DMS53 (cell line): ENCODE results near the gene CCDC50.
A peak's percentile ranks its signal among the peaks of the same experiment; 100 is the strongest.

Experiments used
- DNase-seq: peaks from one replicate; lab custom pipeline; 2025; lab: John Stamatoyannopoulos, UW

CCDC50 gene

DNA sequence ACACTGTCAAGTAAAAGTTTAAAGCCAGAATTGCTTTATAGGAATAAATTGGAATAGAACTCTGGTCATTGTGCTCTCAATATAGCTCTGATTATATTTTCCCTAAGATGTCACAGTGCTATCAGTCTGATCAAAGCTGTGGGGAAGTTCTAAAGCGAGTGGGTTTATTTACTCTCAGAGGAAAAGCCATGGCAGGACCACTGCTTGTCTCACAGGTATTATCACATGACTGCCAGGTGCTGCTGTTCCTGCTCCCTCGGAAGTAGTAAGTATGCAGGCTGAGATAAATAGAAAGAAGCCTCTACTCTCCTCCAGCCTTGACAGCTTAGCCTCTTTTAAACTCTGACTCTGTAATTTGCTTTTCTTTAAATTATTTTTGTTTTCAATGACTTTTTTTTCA, 50.3 kb downstream of the CCDC50 start:
- DNase-seq: no peak

DNA sequence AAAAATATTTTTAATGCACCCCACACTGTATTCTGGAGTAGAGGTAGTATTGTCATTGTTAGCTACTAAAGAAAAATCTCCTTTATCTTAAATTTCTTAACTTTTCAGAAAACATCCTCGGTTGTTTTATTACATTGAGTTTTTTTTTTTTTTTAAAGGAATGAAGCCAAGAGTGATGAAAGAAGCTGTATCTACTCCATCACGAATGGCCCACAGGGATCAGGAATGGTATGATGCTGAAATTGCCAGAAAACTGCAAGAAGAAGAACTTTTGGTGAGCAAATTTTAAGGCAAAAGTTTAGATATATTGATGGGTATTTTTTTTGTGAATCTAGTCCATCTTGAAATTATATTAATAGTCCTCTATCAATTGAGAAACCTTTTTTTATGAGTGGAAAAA, 50.8 kb downstream of the CCDC50 start:
- DNase-seq: no peak

DNA sequence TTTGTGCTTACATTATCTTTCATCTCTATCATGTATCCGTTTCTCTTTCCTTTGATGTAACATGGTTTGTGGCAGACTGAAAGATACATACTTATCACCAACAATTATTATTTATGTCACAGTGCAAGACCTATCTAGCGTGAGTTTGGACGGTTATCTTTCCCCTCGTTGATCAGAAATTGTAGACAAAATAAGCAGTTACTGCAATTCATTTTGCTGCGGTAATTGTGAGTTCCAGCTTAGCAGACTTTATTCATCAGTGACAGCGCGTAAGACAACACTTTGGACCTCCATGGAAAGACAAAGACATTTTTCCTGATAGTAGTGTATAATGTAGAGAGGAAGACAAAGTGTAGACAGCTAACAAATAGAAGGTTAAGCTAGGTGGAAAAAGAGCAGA, 52.1 kb downstream of the CCDC50 start:
- DNase-seq: no peak

DNA sequence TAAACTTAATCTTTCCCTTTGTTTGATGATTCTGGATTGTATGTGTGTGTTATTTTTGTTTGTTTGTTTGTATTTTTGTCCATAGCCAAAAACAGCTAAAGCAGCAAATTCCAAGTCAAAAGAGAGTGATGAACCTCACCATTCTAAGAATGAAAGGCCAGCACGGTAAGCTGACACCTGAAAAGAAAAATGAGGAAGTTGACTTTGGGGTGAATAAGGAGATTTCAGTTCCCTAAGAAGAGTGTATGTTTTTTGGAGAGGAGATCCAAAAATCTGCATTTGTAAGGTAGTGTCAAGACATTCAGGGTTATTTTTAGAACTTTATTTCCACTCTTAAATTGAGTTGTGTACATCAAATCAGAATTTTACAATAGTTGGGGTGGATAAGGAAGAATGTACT, 53.5 kb downstream of the CCDC50 start:
- DNase-seq: no peak

DNA sequence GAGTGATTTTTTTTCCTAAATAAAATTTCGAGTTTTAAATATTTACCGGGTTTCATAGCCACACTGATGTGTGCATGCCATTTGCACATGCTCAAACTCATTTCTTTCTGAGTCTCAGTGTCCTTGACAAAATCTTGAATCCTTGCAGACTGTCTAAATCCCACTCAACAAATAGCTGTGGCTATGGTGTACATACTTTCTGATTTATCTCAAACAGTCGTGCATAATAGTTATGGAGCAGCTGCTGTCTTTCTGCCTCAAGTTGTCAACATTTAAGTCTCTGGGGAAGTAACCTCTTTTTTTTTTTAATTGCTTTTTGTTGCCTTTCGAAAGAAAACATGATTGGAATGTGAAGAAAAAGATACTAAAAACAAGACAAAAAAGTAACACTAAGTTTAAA, 53.9 kb downstream of the CCDC50 start:
- no peak for DNase-seq

DNA sequence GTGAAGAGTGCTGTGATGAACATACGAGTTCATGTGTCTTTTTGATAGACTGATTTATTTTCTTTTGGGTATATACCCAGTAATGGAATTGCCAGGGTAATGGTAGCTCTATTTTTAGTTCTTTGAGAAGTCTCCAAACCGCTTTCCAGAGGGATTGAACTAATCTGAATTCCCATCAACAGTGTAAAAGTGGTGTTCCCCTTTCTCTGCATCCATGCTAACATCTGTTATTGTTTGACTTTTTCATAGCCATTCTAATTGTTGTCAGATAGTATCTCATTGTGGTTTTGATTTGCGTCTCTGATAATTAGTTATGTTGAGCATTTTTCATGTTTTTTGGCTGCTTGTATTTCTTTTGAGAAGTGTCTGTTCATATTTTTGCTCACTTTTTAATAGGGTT, 55.9 kb downstream of the CCDC50 start:
- no peak for DNase-seq

DNA sequence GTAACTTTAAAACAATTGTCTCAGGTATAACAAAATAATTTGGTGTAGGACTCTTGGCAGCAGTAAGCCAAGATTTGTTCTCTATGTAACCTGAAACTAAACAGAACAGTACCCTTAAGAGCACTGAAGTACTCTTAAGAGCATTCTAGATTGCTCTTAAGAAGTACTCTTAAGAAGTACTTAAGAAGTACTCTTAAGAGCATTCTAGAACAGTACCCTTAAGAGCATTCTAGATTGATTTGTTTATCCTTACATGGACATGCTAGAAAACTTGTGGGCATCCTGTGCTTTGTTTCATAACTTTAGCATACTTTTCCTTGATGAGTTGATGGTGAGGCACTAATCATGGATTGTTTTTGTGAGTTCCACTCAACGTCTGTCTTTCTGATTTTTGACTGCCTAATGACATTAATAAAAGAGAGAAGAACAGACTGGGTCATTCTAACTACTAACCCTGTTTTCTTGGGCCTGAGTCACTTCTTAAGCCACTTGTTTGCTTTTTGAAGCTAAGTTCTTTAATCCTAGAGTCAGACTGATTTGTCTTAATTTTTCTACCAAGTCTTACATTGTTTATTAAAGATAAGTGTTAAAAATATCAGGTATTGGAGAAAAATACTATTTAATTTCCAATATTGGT, 58.4 kb downstream of the CCDC50 start:
- peak; percentile 1 for DNase-seq

DNA sequence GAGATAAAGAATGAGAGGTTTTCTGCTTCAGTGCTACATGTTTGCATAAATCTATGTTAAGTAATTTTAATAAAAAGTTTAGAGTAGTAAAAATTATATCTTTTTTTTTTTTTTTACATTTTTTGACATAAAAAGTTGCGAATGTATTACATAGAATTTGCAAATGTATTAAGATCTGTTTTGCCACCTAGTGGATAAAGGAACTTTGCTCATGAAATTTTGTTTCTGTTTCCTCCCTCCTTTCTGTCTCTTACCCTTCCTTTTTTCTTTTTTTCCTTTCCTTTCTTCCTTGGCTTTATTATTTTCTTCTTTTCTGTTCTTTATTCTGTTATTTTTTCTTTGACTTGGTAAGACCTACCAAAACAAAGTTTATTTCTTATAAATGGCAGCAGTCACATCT, 59.6 kb downstream of the CCDC50 start:
- no peak for DNase-seq

DNA sequence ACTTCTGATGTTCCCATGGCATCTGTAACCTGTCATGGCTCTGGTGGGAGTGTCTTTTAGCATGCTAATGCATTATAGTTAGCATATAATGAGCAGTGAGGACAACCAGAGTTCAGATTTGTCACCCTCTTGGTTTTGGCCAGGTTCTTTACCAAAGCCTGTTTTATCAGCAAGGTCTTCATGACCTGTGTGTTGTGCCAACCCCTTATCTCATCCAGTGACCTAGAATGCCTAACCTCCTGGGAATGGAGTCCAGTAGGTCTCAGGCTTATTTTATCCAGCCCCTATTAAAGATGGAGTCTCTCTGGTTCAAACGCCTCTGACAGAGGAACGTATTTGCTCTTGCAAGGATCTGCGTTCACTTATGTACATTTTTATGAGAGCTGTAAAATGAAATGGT, 61.4 kb downstream of the CCDC50 start:
- no peak for DNase-seq

DNA sequence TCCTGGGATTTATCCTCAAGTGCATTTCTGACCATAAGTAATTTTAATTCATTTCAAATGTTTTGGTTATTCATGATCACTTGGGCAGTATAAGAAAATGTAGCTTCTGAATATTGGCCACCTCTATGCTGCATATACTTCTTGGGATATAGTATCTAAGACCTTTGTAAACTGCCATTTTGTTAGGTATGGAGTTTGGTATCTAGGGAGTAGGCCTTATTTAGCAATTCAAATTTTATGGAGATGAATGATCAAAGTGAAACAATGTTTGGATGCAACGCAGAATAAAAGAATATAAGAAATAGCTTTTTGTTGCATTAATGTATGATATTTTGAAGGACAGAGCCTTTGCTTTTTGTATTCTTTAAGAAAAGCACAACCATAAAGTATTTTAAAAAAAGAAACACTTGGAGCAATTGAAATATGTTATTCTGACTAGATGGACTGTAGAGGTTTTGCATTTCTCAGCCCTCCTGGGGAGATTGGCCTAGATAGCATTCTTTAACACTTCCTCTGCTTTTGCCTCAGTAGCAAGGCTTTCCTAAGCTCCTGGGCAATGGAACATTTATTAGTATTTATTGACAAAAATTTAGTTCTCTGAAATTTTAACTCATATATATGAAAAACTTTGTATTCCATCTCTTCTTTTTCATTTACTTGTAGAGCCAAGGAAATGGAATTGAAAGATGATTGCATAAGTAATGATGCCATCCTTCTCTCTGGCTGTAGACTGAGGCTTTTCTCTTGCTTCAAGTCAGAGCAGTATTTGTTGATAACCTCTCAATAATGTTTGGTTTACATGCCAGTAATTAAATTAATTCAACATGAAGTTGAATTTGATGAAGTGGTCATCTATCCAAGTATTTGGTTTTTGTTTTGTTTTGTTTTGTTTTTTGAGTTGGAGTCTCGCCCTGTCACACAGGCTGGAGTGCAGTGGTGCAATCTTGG, 62.9 kb downstream of the CCDC50 start:
- DNase-seq: no peak

DNA sequence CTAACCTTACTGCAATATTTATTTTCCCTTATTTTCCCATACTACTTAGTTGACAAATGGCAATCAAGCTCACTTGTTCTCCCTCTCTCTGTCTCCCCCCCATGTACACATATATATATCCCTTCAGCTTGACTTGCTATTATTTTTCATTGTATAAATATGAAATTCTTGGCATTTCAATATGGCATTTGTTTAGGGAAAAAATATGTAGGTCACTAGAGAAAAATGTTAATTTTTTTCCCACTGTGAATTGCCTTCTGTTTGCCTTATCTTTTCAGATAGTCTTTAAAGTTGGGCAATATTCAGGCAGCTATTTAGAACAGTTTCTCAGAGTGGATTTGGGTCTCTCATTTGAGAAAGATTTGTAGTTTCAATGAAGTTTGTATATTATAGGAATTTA, 64.0 kb downstream of the CCDC50 start:
- no peak for DNase-seq

DNA sequence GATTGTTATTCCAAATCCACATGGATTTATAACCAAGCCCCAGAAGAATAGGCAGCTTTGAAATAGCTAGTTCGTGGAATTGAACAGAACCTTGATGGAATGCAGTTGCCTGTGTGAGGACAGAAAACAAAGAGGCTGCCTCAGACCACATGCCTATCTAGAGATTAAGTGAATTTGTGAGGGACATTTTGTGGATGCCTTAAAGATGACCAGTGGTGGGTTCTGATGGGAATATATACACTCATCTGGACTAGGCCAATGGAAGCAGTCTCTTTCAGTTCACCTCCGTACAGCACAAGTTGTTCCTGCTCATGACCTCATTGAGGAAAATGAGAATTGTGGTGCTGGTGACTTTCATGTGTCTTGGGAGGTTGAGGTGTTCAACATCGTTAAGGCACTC, 68.6 kb downstream of the CCDC50 start:
- no peak for DNase-seq

DNA sequence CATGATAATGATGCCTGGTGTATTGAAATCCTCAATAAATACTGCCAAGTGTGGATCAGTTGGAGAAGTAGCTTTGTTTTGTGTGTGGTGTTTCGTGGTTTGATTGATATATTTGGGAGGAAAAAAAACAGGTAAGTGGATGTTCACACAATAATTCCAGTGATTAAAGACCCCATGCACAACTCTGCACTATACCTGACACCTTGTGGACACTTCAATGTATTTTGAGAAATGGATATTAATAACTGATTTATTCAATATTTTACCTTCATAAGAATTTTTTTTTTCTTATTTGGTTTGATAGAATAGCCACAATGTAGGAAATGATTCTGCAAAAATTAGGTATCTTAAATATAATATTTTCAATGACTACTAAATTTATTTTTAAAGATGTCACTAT, 69.4 kb downstream of the CCDC50 start:
- no peak for DNase-seq

DNA sequence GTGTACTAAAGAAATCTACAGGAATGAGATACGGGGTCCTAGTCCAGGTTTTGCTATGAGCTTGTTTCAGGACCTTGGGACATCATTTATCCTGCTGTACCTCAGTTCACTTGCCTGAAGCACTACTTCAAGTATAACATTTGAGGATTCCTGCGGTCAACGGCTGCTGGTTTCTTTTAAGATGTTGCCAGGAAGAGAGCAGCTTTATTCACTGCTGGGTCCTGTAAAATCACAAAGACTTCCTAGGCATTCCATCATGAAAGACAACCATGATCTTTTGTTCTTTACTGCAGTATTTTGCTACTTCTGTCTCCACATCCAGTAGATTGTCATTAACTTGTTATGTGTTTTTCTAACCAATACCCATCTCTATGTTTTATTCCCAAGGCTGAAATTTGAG, 70.7 kb downstream of the CCDC50 start:
- no peak for DNase-seq

DNA sequence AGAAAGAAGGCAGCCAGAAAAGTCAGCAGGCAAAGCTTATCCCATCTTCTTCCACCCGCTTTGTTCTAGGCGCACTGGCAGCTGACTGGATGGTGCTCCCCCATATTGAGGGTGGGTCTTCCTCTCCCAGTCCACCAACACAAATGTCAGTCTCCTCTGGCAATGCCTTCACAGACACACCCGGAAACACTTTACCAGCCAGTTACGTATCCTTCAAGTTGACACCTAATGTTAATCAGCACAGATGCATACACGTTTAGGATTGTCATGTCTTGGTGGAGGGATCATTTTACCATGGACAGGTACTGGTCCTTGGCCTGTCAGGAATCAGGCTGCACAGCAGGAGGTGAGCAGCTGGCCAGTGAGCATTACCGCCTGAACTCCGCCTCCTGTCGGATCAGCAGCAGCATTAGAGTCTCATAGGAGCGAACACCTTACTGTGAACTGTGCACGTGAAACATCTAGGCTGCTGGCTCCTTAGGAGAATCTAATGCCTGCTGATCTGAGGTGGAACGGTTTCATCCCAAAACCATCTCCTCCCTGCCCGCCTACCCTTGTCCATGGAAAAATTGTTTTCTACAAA, 72.7 kb downstream of the CCDC50 start:
- no peak for DNase-seq

DNA sequence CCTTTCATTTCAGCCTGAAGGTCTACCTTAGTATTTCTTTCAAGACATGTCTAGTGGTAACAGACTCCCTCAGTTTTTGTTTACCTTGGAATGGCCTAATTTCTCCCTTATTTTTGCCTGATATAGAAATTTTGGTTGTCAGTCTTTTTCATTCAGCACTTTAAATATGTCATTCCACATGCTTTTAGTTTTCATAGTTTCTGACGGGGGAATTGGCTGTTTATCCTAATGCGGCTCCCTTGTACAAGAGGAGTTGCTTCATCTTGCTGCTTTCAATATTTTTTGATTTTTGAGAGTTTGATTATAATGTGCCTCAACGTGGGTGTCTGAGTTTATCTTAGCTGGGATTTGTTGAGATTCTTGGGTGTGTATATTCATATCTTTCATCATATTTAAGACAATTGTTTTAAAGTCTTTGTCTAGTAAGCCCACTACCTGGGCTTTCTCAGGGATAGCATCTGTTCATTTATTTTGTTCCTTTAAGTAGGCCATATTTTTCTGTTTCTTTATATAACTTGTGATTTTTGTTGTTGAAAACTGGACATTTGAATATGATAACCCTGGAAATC, 80.7 kb downstream of the CCDC50 start:
- no peak for DNase-seq

DNA sequence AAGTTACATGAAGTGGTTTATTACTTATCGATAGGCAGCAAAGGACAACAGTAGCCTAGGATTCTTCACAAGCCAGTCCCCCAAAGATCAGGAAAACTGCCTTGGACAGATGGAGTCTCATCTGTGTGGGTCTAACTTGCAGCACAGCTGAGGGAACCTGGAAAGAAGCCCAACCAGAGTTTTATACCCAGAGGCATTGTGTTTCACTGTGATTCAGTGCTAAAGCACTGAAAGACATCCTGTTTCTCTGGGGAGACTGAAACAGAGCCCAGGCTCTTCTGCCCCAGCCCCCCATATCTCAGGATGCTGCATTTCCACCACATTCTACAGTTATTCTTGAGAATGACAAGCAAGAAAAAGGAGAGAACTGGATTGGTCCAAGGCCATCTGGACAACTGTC, 83.6 kb downstream of the CCDC50 start:
- DNase-seq: no peak

DNA sequence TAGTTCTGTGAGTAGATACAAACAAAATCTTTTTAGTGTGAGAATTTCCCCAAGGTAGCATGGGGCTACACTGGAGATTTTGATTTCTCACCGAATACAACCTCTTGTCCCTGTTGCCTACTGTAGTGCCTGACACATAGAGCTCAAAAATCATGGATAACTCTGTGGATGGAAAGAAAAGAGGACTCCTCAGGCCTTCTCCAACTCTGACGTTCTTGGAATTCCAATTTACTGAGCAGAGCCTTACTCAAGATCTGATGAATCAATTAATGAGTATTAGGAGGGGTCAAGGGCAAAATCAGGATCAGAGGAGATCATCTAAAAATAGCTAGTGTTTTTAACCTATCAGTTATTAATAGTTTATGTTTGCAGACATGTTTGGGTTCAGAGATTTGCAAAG, 85.1 kb downstream of the CCDC50 start:
- DNase-seq: no peak

DNA sequence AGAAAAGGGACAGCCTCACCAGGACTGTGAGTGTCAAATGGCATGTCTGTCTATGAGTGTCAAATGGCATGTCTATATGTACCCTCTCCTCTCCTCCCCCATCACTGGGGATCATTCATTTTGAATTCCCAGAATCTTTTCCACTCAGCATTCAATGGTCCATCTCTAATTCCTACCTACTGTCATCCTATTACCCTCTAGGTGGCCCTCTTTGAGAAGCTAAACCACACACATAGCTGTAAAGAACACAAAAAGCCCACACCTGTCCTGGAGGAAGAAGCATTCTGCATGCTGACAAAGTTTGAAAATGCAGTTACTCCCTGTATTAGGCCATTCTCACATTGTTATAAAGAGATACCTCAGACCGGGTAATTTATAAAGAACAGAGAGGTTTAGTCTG, 85.5 kb downstream of the CCDC50 start:
- DNase-seq: peak; percentile 7

DNA sequence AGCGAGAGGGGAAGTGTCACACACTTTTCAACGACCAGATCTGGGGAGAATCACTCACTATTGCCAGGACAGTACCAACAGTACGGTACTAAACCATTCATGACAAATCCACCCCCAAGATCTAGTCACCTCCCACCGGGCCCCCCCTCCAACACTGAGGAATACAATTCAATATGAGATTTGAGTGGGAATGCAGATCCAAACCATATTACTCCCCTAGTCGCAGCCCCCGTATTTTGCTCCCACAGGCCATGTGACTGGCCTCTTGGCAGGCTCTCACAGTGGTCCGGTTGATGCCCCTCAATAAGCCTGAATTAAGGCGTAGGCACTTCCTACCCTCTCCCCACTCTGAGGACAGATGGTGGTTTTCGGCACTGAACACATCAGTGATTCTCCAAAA, 86.4 kb downstream of the CCDC50 start:
- DNase-seq: no peak

DNA sequence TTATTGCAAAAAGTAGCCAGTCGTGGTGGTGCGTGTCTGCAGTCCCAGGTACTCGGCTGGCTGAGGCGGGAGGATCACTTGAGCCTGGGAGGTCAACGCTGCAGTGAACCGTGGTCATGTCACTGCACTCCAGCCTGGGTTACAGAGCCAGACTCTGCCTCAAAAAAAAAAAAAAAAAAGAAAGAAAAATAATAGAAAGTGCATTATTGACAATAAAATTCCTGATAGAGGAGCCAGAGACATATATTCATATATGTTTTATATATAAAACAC, 88.2 kb downstream of the CCDC50 start:
- DNase-seq: no peak

DNA sequence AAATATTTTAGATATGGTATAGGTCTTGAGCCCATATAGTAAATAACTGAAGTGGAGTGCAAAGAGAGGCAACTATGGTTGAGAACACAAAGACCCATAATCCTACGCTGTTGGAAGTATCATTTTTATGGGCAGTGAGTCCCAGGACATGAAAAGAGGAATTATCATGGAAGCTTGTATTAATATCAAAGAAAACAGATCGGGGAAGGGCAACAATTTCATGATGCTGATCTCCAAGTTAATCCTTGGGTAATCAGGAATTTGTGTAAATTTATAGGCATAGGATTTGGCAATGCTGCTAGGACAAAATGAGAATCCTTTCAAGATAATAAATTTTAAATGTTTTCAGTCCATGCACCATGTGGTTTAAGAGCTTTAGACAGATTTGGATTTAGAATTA, 91.6 kb downstream of the CCDC50 start:
- DNase-seq: no peak

DNA sequence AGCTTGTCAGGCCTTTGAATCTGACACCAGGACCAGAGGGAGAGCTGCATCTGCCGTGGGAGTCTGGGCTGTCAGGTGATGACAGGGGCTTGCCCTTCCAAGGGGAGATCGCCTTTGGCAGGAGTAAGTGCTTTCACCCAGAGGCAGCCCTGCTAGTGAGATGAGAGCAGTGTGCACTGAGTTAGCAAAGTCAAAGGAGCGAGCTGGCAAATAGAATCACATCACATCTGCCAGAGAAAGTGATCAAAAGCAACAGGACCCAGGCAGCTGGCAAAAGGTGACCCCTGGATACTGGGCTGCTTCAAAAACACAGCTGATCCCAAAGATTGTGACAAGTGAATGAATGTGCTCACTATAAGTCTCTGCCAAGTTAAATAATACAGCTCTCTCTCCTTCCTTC, 95.7 kb downstream of the CCDC50 start:
- DNase-seq: no peak
